Stimulated activated CD8-positive, alpha-beta memory T cell treated with anti-CD3 and anti-CD28 coated beads, Interleukin-7, amount 100 ng/mL, for 4 hours (primary cell): ENCODE data around the gene ANO4.
"Not testable (repeated sequence)": the region's sequence is repeated elsewhere in the genome, so short reads cannot be mapped to it uniquely, and the experiment has no call there.

Source experiments
- DNase-seq, 2 donors: peaks; one replicate each; pipeline ENCODE4 v3.0.0-alpha.2; 2020; ENCODE audit warnings: low read depth in 2 of 2

The ANO4 gene

DNA sequence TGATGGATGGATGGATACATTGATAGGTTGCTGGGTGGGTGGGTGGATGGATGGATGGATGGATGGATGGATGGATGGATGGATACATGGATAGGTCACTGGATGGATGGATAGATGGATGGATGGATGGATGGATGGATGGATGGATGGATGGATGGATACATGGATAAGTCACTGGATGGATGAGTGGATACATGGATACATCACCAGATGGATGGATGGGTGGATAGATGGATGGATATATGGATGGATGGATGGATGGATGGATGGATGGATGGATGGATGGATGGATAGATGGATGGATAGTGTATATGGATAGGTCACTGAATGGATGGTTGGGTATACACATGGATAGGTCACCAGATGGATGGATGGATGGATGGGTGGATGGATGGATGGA, 194.9 kb downstream of the ANO4 start:
- DNase-seq: not testable (repeated sequence)

DNA sequence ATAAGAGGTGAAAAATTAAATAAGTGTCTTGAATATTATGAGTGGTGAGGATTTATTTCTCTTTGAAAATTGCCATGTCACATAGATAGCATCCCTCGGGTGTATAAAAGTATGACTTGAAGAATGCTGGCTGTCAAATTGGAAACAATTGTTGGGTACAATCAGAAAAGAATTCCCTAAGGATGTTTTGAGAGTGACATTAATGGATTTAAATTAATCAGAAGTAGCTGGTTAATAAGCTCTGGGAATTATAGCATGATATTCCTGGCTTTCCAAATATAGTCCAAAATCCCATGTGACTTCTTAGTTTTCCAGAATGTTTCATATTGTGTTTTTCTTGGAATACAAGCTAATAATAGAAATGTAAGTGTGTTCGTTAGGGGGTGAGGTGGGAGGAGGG, 196.5 kb downstream of the ANO4 start:
- DNase-seq: no peak

DNA sequence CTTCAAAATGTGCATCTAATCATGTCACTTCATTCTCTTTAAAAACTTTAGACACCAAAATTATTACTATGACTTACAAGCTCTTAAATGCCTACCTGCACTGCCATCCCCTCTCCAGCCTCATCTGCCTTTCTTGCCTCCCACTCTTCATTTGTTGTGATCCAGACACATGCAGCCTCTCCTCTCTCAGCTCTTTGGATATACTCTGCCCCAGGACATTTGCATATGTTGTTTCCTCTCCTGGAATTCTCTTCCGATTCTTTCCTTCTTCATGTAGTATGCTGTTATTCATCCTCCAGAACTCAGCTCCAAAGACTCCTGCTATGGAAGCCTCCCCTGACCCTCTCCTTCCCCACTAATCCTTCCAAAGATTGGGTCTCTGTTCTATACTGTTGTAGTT, 197.6 kb downstream of the ANO4 start:
- DNase-seq: no peak

DNA sequence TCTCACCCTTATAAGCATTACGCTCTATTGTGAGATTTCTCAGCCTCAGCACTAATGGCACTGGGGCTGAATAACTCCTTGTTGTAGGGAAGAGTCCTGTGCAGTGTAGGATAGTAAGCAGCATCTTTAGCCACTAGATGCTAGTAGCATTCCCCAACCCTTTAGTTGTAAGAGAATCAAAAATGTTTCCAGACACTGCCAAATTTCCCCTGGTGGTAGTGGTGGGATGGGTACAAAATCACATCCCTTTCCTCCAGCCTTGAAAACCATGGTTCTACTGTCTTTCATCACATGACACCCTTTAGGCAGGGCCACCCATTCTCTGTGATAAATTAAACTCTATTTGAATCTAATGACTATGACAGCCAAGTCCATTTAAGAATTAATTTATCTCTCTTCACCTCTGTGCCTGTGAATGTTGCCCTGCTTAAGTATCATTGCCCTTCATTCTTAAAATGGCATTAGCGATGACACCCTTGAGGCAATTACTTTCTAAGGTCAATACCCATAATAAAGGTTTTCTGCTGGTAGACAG, 199.4 kb downstream of the ANO4 start:
- DNase-seq: no peak

DNA sequence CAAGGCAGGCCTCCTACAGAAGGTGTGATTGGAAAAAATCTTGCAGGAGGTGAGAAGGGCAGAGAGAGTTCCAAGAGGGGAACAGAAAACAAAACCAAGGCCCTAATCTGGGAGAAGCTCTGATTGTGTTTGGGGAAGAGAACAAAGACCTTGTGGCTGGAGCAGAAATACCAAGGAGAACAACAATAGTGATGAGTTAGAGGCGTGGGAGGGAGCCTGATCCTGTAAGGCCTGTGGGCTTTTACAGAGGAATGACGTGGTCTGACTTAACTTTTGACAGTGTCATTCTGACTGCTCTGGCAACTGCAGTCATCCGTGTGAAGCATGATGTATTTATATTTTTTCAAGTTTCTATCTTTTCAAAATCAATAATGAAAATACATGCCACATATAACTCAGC, 200.6 kb downstream of the ANO4 start:
- DNase-seq: no peak

DNA sequence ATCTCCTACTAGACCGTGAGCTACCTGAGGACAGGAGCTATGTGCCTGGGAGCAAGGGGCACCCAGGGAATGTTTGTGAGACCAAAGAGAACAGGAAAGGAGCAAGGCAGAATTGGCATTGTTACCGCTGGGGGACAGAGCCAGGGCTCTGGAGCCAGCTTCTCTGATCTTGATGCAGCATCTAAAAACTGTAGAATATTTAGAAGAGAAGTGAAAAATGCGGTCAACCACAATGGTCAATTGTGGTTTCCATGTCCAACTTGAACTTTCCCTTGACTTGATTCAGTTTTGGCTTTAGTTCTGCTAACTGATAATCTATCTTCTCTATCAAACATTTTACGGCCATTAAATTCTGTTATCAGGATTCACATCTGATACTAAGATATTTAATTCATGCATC, 201.2 kb downstream of the ANO4 start:
- no peak for DNase-seq

DNA sequence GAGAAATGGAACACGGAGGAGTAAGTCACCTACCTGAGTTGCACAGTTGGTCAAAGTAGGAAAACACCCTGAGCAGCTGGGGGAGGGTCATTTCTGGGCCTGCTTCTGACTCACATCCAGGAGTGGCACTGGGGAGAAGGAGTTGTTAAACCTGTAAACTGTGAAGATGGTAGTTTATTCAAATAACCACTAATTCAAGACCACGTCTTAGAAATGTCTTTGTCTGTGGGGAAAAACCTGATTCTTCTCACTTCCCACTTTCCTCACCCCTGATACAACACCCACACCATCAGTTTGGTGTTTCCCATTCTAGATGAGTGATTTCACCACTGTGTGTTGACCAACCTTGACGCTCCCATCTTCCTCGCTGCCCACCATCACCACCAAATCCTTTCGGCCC, 207.1 kb downstream of the ANO4 start:
- DNase-seq: no peak

DNA sequence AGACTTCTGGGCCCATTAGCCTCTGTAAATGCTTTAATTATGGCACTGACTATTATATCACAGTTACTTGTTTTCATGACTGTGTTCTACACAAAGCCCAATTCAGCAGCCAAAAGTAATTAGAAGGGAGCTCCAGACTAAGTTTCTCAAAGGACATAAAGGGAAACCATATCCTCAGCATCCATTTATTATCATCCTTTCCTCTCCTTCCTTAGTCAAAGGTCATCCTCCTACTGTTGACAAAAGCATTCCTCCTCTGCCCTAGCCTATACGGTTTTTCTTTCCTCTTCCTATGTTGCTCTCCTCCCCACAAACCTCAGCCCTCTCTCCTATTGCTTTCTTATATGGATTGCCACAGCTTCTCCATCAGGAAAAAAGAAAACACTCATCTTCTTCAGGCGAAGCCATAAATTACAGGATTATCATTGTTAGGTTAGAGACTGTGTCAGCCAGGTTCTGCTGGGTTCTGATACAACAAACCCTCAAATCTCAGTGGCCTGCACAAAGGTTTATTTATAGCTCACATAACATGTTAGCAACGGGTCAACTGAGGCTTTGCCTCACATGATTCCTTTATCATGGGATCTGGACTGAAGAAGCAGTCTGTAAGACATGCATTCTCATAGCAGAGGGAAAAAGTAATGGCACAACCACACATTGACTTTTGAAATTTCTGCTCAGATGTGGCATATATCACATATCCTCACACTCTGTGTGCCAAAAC, 208.3 kb downstream of the ANO4 start:
- DNase-seq: no peak

DNA sequence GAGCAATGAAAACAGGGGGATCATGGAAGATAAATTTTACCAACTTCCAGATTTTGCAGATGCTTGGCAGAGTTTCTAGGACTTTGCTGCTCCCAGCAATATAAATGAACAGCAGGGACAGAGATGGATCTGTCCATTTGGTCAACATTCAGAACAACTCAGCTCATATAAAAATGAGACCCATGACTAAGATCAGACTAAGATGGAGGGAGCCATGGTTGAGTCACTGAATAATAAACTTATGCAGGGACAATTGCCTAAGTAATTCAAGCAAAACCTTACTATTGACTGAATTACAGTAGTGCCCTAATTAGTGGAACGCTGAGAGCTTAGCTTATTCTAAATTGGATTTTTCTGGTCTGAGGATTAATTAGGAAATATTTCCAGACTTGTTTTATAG, 210.3 kb downstream of the ANO4 start:
- DNase-seq: no peak

DNA sequence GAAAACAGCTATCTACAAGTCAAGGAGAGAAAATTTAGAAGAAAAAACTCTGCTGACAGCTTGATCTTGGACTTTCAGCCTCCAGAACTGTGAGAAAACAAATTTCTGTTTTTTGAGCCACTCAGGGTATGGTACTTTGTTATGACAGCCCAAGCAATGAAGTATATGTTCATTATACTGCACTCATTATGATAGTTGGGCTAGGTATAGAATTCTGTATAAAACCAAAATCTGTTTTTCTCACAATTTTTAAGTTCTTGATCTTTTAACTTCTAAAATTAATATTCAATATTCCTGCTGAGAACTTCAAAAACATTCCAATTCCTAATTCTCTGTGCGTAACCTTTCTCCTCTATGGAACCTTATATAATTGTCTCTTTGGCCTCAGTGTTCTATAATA, 214.7 kb downstream of the ANO4 start:
- no peak for DNase-seq

DNA sequence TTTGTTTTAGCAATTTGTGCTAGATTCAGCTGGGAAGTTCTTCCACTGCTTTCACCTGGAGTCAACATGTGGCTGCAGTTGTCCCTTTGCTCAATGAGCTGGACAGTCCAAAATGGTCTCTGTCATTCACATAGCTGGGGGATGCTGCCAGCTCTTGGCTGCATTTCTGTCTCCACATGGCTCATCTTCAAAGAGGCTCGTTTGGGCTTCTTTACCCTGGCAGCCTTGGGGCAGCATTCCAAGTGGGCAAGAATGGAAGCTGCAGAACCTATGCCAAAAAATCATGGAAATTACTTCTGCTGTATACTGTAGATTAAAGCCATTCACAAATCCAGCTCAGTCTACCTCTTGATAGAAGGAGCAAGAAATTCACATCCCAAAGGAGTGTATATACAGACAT, 216.3 kb downstream of the ANO4 start:
- DNase-seq: no peak

DNA sequence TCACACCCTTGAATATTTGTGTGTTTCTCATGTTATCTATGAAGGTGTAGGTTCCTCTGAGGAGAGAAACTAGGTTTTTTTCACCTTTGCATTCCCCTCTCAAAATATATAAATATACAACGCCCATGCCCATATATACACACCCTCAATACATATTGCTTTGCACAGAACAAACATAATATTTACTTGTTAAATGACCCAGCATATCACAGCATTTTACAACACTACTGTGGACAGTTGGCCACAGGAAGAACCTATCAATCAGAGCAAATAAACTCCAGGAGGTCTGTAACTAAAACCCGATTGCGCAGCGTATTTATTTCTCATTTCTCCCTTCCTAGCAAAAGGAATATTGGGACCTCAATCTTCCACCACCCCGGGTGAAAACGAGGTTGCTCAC, 219.4 kb downstream of the ANO4 start:
- DNase-seq: no peak

DNA sequence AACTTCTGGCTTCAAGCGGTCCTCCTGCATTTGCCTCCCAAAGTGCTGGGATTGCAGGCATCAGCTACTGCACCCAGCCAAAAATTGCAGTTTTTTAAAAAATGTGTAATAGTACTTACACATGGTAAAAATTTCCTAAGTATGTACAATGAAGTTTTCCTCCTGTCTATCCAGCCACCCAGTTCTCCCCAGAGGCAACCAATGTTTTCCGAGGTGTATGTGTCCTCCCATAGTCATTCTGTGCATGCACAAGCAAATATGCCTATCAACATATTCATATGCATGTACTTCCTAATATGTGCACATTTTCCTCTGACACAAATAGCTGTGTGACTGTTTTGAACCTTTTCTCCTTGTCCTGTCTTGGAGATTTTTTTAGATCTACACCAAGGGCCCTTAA, 220.5 kb downstream of the ANO4 start:
- no peak for DNase-seq

DNA sequence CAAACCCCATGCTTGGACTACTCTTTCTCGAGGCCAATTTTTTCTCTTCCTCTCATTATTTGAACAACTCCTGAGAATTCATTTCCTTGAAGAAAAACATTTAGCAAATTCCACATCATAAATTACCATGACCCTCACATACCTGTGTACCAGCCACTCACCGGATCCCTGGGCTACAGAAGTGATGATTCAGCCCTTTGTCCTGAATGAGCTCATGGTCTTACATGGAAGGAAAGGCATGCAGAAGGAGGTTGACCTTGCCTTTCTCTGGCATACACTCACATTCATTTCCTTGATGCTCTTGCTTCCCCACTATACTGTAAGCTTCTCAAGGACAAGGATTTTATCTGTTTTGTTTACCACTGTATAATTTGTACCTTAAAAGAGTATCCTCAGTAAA, 224.0 kb downstream of the ANO4 start:
- no peak for DNase-seq

DNA sequence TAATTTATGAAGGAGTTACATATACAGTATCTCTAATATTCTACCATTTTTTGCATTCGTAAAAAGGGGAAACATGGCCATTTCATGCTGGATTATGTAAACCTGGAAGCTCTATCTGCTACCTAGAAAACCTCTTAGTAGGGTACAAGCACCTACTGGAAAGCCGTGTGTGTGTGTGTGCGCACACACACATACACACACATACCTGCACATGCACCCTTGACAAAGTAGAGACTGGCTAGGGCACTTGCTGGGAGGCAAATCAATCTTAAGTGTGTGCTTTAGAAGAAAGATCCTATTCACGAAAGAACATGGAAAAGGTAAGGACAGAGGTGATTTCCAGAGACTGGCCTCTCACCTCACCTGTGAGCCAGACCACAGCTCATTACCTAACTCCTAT, 224.6 kb downstream of the ANO4 start:
- DNase-seq: no peak

DNA sequence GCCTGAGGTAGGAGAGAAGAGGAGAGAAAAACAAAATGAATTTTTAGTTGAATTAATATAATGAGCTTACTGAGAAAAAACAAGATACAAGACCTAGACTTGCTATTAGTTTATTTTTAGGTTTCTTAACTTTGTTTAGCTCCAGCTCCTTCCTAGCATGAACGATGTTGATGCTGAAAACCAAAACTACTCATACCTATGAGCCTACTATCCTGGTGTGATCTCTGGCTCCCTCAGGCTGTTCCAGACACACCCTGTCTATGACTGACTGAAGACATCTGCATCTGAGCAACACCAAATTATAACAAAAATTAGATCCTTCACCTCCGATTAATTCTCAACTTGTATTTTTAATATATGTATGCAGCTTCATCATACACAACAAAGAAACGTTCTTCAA, 225.1 kb downstream of the ANO4 start:
- DNase-seq: no peak

DNA sequence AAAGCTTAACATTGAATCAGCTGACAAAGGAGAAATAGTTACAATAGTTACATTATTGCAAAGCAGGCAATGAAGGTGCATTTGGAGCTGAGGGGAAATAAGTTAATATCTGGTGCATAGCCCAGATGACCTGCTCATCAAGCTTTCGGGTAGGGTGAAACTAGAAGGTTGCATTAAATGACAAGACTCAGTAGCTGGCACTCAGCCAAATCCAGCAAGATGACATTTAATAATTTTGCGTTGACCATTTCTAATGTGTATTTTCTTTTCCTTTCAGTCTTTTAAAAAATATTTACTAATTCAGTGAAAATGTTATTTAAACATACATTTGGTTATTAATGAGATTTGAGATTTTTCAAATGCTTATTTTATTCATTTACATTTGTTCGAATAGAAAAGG, 226.9 kb downstream of the ANO4 start:
- DNase-seq: no peak

DNA sequence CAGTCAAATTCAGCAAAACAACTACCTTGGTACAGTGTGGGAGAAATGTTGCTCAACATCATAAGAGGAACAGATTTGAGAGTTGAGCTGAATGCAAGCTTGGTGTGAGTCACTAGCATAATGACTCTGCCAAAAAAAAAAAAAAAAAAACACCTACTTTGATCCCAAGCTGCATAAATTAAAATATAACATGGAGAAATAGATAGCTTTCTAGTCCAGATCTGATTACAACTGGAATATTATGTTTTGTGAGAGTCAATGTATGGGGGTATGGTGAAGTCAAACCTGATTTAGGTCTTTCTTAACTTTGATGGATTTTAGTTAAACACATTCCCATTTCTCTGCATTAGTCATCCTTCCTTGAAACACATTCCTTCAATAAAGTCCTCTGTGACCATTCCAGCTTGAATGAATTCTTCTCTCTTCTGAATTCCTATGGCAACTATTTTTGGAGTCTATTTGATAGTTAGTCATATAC, 227.4 kb downstream of the ANO4 start:
- no peak for DNase-seq

DNA sequence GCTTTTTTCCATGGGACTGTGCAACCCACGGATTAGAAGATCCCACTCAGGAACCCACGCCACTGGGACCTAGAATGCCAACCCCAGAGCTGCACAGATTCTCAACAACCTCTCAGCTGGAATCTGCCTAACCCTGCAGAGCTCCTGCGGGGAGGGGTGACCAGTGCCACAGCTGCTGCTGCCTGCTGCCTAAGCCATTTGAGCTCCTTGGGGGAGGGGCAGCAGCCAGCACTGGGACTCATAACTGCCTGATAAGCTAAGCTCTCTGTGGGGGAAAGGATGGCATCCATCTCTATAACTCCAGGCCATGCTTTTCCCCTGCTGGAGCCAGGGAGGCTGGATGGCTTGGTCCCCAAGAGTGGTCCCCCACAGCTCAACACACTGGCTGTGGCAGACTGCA, 232.6 kb downstream of the ANO4 start:
- no peak for DNase-seq

DNA sequence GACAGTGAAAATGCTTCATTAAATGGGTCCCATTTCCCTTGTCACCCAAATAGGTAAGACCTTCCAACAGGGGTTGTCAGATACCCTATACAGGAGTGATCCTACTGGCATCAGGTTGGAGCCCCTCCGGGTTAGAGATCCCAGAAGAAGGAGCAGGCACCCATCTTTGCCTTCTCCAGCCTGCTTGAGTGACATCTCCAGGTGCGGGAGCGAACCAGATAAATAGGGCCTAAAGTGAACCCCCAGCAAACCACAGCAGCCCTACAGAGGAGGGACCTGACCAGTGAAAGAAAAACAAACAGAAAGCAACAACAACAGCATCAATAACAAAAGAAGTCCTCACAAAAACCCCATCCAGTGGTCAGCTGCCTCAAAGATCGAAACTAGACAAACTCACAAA, 233.2 kb downstream of the ANO4 start:
- no peak for DNase-seq

DNA sequence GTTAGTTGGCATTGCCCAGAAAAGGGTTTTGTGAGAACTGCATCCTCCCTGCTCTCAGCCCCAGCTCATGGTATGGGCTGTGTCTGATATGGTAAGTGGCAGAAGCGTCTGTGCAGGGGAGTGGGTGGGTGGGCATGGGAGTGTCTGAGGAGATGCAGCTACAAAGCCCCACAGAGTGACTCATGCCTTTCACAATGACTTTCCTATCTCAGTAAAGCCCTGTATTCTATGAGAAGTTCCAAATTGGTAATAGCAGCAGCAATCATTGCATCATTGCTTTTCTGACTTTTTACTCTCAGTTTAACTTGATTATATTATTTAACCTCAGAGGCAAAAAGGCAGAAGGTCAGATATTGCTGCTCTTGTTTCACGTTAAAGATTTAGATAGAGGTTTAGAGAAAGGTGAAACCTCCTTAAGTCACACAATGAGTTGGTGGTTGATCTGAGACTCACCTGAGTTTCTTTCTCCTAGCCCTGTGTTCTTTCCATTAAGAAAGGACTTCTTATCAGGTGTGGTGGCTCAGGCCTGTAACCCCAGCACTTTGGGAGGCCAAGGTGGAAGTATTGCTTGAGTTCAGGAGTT, 243.8 kb downstream of the ANO4 start:
- no peak for DNase-seq

DNA sequence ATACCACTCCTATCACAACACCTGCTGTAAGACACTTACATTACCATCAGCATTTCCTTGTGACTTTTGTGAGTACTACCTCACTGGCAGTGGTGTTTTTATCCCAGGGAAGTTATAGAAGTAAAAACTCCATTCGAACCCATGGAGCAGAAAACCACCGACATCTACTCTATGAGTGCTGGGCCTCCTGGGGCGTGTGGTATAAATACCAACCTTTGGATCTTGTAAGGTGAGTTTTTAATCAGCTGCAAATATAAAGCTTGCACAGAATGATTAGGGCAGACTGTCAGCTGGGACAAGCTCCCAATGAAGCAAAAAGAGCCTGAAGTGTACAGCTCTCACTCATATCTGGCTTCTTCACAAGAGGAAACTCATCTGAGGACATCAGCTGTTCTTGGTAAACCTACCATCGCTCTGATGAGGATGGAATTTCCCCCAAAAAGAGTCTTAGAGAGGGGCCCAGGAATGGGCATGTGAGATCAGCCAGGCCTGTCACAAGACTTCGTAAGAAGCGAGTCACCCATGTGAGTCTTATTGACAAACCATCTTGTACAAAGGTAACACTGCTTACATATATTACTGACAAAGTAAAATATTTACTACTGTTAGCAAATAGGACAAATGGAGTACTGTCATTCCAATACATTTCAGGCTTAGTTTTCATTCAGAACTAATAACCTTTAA, 245.4 kb downstream of the ANO4 start:
- DNase-seq: no peak

DNA sequence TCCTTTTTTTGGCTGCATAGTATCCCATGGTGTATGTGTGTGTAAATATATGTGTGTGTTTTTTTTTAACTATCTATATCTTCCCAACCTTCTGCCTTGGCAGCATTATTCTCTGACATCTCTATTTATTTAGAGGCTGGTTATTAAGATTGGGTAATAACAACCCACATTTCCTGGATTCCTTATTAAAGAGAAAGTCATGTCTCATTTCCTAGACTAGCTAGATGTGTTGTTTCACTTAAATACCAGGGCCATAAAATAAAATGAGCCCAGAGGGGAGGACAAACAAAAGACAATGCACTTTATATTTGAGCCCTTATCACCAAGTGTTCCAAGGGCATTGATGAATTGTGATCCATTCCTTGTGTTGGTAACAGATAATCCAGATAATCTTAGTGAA, 246.4 kb downstream of the ANO4 start:
- DNase-seq: no peak
